ENCODE data around the gene UNC50.

The UNC50 gene

GRCh38 chr2:98664323-98664722 lies 55.9 kb downstream of the UNC50 start:
- DNase-seq (ENCODE audit: low read depth): peak; percentile 16

GRCh38 chr2:98665677-98666076 lies 57.3 kb downstream of the UNC50 start:
- no peak for DNase-seq (ENCODE audit: low read depth)

Measured in stimulated activated CD4-positive, alpha-beta T cell treated with anti-CD3 and anti-CD28 coated beads, Interleukin-2, amount 100 ng/mL, for 4 hours (primary cell).